Fibroblast of peridontal ligament (primary cell): ENCODE results near the gene CLIP2.
"Not testable (repeated sequence)": the region's sequence is repeated elsewhere in the genome, so short reads cannot be mapped to it uniquely, and the experiment has no call there.

Experiments used
- DNase-seq: peaks from one replicate; pipeline ENCODE4 v3.0.0-alpha.2; 2010; ENCODE audit errors: extremely low read depth

Gene CLIP2

GRCh38 chr7:74297516-74298233 is 8.5 kb downstream of the CLIP2 start:
- DNase-seq, result no peak

DNA sequence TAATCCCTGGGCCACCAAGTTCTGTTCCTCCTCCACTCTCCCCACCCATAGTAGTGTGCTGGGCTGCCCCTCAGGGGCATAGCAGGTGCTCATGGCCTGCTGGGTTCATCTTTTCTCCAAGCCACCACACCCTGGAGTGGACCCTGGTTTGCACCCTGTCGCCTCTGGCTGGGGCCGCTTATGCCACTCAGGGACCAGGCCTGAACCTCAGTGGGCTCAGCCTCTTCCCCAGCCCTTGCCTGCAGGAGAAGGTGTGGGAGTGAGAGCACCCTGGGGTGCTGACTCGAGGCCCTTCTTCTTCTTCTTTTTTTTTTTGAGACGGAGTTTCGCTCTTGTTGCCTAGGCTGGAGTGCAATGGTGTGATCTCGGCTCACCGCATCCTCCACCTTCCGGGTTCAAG is 10.2 kb downstream of the CLIP2 start:
- no peak for DNase-seq

DNA sequence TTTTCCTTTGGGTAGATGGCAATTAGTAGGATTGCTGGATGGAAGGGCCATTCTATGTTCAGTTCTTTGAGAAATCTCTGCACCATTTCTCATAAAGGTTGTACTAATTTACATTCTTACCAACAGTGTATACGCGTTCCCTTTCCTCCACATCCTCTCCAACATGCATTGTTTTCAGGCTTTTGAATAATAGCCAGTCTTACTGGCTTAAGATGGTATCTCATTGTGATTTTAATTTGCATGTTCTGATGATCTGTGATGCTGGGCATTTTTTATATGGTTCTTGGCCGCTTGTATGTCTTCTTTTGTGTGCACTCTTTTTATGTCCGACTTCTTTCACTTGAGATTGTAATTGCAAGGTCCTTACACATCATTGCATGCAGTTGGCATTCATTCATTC is 11.7 kb downstream of the CLIP2 start:
- DNase-seq, result no peak

GRCh38 chr7:74302745-74303221 is 13.6 kb downstream of the CLIP2 start:
- no peak for DNase-seq

- no peak for DNase-seq
Observed at GRCh38 chr7:74304550-74304949, 15.3 kb downstream of the CLIP2 start.

DNA sequence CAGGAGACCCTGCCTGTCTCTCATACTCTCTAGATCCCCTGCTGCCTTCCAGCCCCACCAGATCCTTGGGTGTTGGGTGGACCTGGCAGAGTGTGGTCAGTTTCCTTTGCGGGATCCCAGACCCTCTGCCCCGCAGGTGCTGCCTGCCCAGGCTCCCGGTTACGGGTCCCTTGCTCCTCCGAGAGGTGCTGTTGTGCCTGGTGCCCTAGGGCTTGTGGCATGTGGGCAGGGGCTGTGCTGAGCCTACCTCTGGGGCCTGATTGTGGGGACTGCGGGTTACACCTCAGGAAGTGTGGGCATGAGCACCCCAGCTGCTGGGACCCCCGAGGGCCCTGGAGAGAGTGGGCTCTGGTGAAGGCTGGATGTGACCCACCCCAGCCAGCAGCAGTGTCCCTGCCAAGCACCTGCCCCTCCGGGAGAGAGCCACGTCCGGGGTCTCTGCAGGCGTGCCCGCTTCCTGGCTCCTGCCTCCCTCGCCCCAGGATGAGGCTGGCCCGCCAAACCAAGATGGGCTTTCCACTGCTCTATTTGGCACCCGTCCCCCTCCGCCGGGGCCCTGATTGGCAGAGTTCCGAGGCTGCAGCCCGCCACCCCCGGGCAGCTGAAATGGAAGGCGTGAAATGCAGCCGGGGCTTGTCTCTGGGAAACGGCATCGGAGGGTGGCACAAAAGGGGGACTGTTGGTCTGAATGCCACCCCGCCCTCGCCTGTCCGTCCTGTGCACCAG is 17.0 kb downstream of the CLIP2 start:
- DNase-seq, result no peak

DNA sequence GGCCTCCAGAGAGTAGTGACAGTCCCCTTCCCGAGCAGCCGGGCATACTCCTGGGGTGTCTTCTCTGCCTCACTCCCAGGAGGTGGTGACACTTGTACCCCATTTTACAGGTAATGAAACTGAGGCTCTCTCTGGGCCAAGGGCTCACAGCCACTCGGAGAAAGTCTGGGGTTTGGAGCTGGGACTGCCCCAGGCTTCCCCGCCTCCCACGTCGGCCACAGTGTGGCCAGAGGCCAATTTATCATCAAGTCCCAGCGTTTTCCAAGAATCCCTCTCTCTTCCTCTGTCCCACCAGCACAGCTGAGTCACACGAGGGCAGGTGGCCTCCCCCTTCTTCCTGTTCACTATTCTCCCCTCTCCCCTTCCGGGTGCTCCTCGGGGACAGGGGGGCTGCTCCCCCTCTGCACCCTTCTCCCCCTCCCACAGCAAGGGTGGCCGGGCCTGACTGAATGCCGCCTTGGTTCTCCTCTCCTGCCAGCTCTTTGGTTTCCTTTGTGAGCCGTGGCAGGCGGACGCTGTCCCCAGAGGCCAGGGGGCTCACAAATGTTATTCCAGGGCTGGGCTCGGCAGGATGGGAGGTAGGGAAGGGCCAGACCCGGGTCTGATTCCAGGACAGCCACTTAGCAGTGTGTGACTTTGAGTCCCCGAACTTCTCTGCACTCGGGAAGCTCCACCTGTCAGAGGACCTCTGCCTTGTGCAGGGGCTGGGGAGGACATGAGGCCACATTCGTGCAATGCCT is 17.7 kb downstream of the CLIP2 start:
- DNase-seq, result peak; percentile 62

- DNase-seq, result no peak
Observed at GRCh38 chr7:74307738-74308505, 18.7 kb downstream of the CLIP2 start.

DNA sequence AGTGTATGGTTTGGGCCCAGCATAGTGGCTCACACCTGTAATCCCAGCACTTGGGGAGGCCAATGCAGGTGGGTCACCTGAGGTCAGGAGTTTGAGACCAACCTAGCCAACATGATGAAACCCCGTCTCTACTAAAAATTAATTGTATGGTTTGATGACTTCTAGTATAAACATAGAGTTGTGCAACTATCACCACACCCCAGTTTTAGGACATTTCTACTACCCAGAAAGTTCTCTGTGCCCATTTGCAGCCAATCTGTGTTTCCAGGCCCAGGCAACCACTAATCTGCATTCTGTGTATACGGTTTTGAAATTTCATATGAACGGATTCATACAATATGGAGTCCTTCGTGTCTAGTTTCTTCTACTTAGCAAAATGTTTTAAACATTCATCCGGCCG is 20.0 kb downstream of the CLIP2 start:
- DNase-seq, result no peak

DNA sequence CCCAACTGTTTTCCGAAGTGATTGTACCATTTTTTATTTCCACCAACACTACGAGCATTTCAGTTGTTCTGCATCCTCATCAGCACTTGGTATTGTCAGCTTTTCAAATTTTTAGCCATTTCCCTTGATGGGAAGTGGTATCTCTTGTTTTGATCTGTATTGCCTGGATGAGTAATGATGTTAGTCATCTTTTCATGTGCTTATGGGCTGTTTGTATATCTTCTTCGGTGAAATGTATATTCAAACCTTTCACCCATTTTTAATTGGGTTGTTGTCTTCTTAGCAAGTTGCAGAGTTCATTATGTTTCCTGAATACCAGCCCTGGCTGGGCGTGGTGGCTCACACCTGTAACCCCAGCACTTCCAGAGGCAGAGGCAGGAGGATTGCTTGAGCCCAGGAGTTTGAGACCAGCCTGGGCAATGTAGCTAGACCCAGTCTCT is 22.1 kb downstream of the CLIP2 start:
- DNase-seq, result no peak

DNA sequence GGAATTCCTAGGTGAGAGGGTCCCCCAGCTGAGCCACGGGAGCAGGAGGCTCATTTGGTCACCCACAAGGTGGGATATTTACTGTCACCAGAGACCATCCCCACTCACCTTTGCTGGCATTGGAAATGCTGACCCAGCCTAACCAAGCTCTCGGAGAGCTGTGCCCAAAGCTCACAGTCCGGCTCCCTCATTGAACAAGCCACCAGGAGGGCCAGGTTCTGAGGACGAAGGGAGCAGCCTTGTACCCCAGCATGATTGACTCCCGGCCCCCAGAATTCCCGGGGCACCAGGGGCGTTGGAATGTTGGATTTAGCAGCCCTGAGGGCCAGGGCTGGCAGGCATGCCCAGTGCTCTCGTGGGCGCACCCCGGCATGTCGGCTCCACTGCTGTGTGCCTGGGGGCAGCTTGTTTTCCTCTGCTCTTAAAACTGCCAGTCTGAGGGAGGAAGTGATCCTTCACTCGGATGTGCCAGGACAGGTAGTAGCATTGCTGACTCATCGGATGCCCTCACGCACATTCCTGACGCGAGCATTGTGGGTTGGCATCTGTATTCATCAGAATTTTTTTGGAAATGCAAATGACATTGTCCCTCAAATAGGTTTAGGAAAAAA is 23.3 kb downstream of the CLIP2 start:
- DNase-seq, result no peak

GRCh38 chr7:74315891-74316290 is 26.7 kb downstream of the CLIP2 start:
- not testable (repeated sequence) for DNase-seq

DNA sequence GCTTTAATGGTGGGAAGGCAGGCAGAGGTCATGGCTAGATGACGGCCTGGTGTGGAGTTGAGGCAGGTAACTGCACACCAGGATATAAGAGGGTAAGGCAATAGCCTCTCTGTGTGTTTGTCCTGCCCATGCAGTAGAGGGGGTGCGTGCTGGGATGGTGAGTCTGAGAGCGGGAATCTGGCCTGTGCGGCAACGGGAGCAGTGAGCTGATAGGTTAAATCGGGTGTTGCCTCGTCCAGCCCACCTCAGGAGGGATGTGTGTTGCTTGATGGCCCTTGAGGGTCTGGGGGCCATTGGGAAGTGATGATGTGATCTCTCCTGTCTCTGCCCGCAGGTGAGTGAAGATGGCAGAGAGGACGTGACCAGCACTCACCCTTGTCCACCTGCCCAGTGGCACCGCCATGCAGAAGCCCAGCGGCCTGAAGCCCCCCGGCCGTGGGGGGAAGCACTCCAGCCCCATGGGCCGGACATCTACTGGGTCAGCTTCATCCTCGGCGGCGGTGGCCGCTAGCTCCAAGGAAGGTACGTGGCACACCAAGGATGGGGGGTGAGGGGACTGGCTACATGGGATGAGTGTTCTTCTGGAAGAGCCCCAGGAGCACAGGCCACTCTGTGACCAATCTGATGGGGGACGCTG is 28.1 kb downstream of the CLIP2 start:
- DNase-seq, result no peak

DNA sequence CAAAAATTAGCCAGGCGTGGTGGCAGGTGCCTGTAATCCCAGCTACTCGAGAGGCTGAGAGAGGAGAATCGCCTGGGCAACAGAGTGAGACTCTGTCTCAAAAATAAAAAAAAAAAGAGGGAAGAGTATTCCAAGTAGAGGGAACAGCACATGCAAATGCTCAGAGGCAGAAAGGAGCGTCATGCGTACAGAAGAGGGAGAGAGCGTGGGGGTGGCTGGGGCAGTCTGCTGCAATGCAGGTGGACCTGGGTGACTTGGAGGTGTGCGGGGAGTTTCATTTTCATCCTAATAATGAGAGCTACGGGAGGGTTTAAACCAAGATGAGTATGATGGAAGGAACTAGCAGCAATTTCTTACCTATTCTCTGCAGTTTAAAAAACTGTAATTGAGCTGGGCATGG is 28.8 kb downstream of the CLIP2 start:
- DNase-seq, result no peak

DNA sequence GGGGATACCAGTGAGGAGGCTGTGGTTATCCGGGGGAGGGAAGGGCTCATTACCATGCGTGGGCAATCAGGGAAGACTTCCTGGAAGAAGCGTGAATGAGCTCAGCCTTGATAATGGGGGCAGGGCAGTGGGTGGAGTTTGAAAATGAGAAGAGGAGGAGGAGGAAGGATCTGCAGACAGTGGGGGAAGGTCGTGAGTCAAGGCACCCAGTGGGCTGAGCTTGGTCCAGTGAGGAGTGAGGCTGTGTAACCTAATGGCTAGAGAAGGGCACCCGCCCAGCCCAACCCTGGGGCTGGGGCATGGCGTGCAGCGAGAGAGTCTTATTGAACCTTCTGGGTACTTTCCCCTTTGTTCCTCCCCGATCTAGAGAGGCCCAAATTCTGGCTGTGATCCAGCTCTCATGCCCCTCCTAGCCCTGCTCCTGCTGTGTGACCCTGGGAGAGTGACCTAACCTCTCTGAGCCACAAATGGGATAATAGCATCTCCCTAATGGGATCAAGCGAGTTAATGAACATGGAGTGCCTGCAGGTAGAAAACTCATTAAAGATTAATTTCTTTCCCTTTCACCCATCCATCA is 31.5 kb downstream of the CLIP2 start:
- DNase-seq, result no peak

DNA sequence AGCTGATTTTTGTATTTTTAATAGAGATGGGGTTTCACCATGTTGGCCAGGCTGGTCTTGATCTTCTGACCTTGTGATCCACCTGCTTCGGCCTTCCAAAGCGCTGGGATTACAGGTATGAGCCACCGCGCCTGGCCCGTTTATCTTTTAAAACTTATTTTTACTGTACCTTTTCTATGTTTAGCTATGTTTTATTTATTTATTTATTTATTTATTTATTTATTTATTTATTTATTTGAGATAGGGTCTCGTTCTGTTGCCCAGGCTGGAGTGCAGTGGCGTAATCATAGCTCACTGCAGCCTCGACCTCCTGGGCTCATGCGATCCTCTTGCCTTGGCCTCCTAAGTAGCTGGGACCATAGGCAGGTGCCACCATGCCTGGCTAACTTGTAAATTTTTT is 33.7 kb downstream of the CLIP2 start:
- DNase-seq, result not testable (repeated sequence)

DNA sequence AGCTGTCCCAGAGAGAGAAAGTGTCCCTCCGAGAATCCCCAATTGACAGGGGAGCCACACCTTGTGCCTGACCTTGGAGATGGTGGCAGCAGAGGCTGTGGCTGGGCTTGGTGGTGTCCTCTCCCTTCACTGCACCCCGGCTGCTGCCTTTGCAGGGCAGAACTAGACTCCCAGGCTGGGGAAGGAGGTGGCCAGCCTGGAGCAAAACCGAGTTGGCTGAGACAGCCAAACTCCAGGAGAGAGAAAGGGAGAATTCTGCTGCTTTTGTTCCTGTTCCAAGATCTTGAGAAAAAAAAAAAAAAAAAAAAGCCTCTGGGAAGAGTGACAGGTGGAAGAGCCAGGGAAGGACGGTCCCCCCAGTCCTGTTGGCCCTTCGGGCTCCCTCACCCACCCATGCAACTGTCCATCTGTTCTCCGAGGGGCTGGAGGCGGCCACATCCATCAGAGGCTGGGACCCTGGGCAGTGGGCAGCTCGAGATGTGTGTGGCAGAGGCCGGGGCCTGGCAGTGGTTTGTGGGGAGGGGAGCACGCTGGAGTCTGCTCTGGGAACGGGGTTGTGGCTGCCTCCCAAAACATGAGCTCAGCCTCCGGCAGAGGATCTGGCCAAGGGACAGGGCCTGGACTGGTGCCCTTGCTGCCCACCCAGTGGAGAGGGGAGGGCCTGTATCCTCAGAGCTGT is 35.5 kb downstream of the CLIP2 start:
- no peak for DNase-seq

DNA sequence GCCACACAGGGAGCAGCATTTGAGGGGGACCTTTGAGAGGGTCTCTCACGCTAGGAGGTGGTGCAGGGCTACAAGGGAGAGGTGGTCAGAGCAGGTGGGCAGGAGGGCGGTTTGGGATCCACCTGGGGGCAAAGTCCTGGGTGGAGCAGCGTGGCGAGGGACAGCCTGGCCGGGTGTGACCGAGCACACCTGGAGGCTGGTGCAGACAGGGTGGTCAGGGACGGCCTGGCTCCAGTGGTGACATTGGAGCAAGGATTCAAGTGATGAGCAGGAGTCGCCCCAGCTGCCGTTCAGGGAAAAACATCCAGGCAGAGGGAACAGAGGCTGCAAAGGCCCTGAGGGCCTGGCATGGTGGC is 36.0 kb downstream of the CLIP2 start:
- no peak for DNase-seq

DNA sequence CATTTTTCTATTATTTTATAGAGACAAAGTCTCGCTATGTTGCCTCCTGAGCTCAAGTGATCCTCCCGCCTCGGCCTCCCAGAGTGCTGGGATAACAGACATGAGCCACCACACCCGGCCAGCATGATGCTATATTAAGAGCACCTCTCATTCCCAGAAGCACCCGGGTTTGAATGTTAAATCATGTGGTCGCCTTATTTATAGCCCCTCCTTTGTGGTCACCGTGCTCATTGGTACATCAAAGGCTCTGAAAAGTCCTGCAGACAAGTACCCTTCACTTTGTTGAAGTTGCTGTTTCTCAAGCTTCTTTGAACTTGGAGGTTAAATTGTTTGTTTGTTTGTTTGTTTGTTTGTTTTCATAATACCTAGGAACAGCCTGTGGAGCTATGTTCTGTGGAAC is 40.0 kb downstream of the CLIP2 start:
- DNase-seq, result no peak
